AG04449 (cell line): ENCODE measurements around the gene HORMAD1.

Experiments used
- CTCF ChIA-PET: fragments of 350-600 bp; formaldehyde crosslinking; extraction: SDS; loops from one replicate; lab custom pipeline; 2021; ENCODE audit warnings: antibody characterized with exemption; lab: Yijun Ruan, JAX
- POLR2A ChIA-PET: fragments of 400-600, 350-600 bp; formaldehyde crosslinking; extraction: SDS; loops from one replicate; lab custom pipeline; 2020; ENCODE audit warnings: antibody characterized with exemption, inconsistent platforms; lab: Yijun Ruan, JAX
- DNase-seq: peaks from one replicate; pipeline ENCODE4 v3.0.0-alpha.2; 2010; ENCODE audit warnings: low read depth, low spot score
- H3K4me3 ChIP-seq: 2 replicates; pipeline ENCODE4 v1.5.1; 2011; ENCODE audit warnings: low read depth, mild to moderate bottlenecking, control low read depth, low read length
- TF ChIP-seq, protein P1 (sequence below): IDR thresholded peaks from one replicate; pipeline ENCODE4 v1.5.1; 2011; ENCODE audit warnings: mild to moderate bottlenecking, moderate library complexity, low read length, control low read depth, inconsistent platforms; ENCODE audit not compliant: insufficient read depth; ENCODE audit errors: missing control alignments

HORMAD1 gene

DNA sequence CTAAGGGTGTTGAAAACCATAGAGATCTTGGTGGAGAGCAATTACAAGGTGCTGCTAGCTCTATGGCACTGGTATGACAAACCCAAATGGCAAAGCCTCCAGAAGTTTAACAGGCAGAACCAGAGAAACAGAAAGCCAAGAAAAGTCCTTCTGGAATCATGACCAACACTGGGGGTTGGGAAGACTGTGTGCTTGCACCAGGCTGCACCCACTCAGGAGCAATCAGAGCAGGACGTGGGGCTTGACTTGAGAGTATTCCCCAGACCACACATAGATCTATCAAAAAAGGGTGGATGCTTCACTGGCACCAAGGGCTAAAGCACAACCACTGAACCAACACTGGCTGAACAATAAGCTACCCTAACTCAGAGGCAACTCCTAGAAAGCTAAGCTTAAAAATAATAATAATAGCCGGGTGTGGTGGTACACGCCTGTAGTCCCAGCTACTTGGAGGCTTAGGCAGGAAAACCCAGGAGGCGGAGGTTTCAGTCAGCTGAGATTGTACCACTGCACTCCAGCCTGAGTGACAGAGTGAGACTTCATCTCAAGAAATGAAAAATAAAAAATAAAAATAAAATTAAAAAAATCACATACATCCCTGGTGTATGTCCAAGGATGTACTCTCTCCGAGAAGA is 71.1 kb downstream of the HORMAD1 start:
- DNase-seq, result no peak
- TF ChIP-seq, protein P1, sequence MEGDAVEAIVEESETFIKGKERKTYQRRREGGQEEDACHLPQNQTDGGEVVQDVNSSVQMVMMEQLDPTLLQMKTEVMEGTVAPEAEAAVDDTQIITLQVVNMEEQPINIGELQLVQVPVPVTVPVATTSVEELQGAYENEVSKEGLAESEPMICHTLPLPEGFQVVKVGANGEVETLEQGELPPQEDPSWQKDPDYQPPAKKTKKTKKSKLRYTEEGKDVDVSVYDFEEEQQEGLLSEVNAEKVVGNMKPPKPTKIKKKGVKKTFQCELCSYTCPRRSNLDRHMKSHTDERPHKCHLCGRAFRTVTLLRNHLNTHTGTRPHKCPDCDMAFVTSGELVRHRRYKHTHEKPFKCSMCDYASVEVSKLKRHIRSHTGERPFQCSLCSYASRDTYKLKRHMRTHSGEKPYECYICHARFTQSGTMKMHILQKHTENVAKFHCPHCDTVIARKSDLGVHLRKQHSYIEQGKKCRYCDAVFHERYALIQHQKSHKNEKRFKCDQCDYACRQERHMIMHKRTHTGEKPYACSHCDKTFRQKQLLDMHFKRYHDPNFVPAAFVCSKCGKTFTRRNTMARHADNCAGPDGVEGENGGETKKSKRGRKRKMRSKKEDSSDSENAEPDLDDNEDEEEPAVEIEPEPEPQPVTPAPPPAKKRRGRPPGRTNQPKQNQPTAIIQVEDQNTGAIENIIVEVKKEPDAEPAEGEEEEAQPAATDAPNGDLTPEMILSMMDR, result no peak
- ChIA-PET POLR2A (no interaction called here), CTCF (interaction anchor here (1.2 to 1.6 kb wide), 3 partner anchors 12 to 164 kb away, joined by 3 to 4 read pairs (median 4); no protein-coding TSS in a partner anchor)
- no peak overlapping the region for H3K4me3 ChIP-seq
